ENCODE data around the gene CARNS1.

CARNS1 gene, protein sequence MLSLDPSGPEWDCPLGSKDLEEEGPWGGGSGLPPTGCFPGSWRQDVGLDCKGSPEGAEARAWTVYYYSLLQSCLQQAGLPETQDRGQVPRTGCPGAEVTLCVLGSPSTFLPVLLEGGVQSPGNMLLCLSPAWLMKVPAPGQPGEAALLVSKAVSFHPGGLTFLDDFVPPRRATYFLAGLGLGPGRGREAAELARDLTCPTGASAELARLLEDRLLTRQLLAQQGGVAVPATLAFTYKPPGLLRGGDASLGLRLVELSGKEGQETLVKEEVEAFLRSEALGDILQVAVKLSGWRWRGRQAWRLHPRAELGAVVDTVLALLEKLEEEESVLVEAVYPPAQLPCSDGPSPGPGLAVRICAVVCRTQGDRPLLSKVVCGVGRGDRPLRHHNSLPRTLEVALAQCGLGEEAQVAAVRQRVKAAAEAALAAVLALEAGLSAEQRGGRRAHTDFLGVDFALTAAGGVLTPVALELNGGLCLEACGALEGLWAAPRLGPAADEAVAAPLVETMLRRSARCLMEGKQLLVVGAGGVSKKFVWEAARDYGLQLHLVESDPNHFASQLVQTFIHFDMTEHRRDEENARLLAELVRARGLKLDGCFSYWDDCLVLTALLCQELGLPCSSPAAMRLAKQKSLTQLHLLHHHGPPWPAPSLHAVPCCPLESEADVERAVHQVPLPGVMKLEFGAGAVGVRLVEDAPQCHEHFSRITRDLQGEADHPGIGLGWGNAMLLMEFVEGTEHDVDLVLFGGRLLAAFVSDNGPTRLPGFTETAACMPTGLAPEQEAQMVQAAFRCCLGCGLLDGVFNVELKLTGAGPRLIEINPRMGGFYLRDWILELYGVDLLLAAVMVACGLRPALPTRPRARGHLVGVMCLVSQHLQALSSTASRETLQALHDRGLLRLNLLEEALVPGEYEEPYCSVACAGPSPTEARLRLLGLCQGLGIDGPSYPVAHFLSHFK

DNA sequence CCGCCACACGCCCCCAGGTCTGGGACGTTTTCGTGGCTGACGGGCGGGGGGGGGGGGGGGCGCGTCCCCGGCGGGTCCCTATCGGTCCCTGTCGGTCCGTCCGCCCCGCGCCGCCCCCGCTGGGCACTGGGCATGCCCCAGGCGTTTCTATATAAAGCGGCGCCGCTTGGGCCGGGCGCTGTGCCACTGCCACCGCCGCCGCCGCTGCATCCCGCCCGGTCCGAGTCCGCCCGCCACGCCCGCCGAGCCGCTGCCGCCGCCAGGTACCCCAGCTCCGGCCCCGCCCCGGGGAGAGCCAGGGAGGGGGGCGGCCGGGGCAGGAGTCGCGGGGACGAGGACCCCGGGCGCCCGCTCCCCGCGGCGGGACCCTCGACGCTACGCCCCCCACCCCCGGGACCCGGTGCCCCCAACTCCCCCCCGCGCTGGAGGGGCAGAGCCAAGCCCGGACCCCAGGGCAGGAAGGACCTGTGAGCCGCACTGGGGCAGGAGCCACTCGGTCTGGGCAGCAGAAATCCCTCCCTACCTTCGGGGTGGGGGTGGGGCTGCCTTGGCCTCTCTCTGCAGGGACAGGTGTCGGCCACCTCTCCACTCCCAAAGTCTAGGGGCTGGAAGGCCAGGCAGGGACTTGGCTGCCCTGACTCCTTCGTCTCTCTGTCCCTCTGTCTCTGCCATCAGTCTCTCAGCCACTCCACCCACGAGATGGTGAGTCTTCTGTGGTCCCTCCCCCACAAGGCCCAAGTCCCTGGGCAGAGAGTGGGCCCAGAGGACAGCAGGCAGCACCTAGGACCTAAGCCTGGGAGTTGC lies at the start of gene CARNS1:
CARNS1 (plus strand) TSS at position 178 of the 804 bp plus-strand sequence; CDS start at position 700, 522 bp downstream.
- DNase-seq = no peak

DNA sequence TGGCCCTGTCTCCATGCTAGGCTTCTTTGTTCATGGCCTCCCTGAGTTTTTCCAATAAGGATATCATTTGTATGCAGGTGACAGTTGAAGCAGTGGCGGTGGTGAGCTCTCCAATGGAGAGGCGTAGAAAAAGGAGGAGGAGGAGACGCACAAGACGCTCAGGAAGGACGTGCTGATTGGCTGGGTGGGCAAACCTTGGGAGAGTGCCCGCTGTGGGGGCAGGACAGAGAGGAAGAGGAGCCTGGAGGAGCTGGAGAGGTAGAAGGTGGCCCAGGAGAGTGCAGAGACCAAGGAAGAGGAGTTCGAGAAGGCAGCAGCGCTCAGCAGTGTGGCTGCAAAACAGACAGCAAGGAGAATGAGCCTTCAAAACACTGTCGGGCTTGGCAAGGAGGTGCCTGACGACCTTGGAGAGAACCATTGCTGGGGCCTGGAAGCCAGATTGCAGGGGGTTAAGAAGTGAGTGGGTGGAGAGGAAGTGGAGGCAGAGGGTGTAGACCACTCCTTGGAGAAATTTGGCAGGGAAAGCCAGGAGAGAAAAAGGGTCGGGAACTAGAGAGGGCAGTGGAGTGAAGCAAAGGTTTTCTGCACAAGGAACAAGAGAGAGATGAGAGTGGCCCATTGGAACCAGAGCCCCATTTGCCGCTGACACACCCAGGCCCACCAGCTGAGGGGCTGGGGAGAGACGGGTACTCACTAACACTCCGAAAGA lies 49.6 kb upstream of the CARNS1 start:
- DNase-seq = no peak

DNA sequence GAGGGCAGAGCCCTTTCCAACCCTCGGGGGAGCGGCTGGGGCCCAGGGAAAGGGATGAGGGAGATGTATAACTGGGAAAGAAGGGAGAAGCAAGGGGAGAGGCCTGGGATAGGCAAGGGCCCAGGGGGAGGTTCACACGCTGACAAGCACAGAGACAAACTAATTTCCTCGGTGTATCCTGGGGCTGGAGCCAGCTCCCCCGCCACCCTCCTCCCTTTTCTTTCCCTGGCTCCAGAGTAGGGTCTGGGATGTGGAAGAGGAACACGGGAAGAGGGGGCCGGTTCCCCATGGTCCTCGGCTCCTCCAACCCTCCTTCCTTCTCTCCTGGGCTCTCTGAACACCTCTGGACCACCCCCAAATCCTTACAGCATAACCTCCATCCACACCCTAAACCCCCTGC lies 48.9 kb upstream of the CARNS1 start:
- no peak for DNase-seq

DNA sequence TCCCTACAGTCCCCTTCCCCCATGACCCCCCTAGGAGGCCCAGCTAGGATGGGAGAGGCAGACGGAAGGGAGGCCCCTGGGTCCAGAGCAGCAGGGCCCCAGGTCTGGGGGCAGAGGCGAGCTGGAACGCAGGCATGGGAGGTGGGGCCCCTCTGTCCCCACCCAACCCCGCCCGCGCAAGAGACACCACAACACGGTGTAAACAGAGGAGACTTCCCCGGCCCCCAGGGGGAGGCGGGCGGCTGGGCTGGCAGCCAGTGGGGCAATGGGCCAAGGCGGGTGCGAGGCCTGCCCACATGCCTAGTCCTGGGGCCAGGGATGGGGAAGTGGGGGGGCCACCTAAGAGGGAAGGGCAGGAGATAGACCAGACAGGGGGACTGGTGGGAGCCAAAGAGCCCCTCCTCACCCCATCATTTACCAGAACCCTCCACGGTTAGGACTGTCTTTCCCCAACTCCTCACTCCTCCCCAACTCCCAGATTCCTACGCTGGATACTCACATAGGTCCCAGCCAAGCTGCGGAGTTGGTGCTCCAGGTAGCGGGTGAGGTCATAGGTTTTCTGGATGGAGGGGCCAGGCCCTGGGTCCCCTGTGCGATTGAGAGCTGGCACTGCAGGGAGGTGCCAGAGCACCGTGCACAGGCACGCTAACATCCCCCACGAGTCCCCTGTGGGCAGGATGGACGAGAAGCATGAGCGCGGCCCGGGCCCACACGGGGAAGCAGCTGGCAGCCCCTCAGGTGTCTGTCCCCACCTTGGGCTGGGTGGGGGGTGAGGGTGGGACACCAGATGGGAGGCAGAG lies 48.3 kb upstream of the CARNS1 start:
- no peak for DNase-seq

DNA sequence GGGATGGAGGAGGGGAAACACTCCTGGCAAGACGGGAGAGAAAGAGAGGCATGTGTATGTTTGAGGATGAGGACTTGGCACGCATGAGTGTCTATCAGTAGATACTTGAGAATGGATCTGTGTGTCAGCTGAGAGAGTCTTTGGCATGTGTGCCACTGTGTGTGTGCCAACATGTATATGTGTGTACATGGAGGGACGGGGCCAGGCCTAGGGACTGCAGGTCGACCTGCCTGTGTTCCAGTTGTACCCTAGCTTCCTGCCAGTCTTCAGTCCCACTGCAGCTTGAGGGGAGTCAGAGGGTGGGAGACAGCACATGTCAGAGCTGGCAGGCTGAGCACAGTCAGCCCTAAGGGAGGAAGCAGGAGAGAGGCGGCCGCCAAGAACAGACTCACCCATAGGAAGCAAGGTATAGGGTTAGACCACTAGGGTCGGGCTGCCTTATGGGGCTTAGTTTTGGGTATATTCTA lies 47.7 kb upstream of the CARNS1 start:
- DNase-seq = no peak

DNA sequence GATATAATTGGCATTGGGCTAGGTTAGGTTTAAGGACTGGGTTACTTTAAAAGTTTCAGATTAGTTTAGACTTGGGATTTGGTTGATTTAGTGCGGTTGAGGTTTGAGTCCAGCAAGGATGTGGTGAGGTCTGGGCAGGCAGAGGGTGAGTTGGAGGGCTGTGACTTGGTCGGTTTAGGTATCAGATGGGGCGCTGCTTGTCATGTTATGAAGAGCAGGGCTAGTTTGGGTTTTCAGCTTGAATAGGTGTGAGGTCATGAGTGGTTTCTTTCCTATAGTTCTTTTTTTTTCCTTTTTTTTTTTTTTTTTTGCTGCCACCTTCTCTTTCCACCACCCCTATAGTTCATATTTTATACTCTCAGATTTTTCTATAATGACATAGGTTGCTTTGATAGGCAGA lies 46.9 kb upstream of the CARNS1 start:
- DNase-seq = no peak

DNA sequence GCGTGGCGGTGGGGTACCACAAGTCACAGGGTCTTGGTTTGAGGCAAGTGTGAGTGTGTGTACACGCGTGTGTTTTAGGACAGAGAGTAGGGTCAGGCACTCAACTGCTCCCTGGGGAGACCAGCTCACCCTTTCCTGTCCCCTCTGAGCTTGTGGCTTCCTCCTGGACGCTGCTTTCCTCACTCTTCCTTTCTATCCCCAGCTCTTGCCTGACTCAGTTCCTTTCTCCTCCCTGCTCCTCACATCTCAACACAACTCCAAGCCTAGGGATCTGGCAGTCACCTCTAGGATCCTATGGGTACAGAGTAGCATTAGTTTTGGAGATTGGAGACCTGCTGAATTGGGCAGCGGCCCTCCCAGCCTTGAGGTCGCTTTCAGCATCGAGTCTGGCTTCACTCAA lies 46.2 kb upstream of the CARNS1 start:
- DNase-seq = no peak

DNA sequence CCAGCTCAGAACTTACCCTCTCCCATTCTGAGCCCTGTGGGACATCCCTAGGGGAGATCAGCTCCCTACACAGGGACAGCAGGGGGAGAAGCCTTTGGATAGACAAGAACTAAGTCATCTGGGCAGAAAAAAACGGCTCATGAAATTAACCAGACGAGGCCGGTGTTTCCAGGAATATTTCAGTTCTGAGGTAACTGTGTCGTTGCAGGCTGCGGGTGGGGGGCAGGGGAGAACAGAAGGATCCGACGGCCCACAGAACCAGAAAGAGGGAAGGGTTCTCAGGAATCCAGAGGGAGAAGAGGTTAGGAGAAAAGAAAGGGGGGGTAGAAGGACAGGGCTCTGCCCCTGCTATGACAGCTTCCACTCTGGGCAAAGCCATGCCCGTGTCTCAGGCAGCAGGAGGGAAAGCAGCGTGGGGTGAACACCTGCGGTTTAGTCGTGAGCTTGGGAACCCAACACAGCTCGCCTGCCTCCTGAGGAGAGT lies 45.6 kb upstream of the CARNS1 start:
- no peak for DNase-seq

DNA sequence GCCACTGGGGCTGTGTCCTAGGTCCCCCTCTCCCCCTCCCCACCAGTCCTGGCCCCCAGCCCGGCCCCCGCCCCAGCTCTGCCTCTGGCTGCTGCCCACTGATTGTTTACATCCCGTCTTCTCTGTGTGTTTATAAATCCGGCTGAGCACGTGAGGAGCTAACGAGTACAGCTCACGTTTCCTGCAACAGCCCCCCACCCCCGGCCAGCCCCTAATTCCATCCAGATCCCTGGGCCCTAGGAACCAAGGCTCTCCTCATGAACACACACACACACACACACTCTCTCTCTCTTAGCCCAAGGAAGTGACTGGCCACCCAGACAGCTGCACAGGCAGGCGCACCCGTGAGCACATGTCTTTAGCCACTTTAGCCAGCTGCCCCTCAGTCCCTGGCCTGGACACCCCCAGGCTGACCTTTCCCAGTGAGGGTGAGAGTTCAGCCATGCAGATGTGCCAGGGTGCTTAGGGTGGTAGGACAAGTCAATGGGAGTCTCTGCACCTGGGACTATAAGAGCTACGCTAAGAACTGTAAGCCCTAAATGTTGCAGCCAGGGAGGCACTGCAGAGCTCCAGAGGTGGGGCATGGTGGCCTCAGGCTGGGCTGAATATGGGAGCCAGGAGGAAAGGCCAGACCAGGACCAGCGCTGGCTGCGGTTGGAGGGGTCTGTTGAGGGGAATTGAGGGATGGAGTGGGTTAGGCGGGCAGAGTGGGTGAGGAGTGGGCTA lies 45.0 kb upstream of the CARNS1 start:
- DNase-seq = no peak

DNA sequence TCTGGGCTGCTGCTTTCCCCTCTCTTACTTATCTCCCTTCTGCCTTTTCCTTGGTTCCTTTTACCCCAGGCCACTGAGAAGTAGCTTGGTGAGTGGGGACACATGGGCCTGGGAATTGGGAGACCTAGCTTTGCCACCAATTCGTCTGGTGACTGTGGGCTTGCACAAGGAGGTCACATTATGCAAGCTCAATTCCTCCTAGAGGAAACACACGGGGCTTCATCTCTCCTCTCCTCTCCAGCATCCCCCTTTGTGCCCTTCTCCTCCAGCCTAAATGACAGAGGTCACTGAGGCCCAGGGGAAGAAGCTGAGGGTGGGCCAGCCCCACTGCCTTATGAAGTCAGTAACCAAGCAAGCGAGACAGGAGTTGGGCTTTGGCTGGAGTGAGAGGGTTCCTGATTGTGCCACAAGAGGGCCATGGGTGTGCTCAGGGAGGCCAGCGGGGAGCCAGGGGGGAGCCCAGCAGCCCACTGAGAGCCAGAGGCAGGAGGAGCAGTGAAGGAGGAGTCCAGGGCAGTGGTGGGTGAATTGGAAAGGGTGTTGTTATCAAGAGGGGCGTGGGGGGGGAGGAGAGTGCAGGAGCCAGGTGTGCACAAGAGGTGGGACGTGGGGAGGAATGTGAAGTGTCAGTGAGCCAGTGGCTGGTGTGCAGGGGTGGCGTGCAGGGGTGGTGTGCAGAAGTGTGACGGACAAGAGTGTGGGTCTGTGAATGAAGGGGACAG lies 44.1 kb upstream of the CARNS1 start:
- peak; percentile 33 for DNase-seq

DNA sequence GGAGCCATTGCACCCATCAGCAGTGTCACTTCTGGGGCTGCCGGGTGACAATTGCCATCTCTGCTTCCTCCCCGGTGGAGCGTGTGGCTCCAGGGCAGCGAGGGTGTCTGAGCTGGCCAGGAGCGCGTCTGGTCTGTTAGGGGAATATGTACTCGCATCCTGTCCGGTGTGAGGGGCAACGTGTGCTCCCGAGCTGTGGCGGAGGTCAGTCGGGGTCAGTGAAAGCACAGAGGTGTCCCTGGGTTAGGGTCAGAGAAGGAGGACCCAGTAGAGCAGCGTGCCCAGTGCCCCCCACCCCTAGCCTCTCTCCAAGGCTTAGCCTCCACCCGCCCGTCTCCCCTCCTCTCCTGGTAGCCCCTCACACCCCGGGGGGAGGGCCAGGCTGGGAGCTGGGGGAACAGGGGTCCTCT lies 43.6 kb upstream of the CARNS1 start:
- DNase-seq = no peak

DNA sequence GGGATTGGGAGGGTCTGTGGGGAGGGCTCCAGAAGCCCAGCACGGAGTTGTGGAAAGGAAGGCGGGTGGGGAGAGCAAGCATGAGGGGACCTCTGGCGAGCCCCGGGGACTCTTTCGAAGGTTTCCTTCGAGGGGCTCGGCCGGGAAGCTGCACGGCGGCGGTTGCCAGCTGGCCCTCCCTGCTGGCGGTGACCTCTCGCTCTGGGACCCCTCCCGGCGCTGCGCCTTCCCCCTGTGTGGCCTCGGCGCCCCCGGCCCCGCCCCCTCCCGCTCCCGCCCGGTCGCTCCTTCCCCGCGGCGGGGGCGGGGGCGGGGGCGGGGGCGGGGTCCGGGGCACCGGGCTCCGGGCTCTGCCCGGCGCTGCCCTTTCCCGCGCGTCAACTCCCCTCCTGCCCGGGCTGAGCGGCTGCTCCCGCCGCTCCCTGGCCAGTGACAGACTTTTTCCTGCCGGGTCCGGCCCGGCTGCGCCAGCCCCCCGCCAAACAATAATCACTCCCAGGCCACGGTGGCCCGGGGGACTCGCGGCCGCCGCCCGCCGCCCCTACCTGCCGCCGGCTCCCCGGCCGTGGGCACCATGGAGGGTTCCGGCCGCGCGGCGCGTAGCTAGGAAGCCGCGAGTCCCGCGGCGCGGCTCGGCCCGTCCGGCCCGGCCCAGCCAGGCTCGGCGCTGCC lies 43.0 kb upstream of the CARNS1 start:
- DNase-seq = no peak

DNA sequence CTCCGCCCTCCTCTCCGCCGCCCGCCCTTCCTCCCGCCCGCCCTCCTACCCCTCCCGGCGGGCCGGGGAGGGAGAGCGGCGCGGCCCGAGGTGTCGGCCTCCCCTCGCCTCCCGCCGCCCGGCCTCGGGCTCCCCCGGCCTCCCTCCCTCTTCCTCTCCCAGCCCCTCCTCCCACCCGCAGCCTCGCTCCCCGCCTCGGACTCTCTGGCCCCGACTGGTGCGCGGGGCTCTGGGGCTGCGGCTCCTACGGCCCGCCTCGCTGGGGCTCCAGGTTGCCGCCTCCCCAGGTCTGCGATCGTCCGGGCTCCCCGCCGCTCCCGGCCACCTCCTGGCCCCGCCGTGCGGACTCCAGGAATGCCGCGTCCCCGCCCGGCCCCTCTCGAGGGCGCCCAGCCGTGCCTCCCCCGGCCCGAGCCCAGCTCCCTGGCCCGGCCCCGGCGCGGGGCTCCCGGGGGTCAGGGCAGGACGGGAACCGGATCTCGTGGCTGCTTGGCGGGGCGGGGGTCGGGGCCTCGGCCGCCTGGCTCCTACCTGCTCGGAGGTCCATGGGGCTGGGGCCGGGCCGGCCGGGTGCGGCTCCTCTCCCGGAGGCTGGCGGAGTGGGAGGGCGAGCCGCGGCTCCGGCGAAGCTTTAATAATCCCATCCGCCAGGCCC lies 42.4 kb upstream of the CARNS1 start, which contains the start of gene CLCF1:
CLCF1 (minus strand) TSS at position 606 of the 655 bp plus-strand sequence; CDS start at position 547, 59 bp downstream.
- no peak for DNase-seq

DNA sequence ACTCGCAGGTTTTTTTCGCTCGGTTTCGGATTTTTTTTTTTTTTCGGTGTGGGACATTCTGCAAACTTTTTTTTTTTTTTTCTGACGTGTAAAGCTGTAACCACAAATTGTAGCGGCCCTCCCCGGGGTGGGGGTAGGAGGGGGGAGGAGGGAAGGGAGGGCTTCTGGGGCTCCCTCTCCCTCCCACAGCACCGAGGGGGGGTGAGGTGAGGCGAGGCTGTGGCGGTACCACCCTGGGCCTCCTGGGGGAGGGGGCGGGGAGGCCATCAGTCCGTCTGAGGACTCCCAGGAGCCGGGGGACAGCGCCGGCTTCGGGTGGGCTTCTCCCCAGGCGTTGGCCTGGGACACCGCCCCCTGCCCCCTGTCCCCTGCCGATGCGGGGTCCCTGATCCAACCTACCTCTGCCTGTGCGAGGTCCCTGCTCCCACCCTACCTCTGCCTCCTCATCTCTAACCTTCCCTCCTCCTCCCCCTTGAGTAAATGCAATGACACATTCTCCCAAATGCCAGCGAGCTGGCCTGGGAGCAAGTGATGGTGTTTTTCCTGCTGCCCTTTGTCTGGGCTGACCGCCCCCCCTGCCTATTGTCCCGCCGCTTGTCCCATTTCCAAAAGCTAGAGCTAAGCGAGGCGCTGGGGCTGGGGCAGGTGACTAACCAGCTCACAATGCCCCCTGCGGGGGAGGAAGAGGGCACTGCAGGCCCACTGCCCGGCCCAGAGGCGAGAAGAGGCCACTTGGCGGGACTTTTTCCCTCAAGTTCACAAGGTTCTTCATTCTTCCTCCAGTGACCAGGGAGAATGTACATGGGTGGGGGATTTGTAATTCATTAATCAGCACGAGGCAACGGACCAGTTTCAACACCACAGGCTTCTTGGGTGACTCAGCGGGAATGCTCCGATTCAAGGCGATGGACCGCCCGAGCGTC lies 41.6 kb upstream of the CARNS1 start:
- peak; percentile 79 for DNase-seq

DNA sequence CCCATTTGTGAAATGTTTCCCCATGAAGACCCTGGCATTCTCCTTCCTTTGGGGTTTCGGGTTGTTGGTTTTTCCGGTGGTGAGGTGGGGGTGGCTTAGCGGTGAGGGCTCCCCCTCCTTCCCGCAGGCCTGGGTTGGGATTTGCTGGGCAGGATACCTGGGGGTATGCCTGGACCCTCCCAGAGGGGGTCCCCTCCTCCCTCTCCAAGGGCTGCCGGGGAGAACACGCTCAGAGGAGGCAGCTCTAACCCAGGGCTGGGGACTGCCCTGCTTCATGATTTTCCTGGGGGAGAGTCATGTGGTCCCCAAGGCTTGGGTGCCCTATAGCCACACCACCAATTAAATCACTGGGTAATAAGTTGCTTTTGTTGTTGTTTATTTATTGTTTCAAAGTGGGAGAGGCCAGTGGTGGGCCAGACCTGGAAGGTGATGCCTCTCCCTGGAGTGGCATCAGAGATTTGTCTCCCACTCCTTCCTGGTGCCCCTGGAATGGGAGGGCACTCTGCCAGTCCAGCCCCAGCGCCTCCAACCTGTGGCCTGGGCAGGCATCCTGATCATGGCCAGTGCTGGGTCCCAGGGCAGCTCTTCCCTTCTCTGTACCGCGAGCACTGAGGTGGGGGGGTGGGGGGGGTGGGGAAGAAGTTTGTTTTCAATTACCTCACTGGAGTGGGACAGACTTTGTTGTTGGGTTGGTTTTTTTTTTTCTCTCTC lies 40.8 kb upstream of the CARNS1 start:
- no peak for DNase-seq

DNA sequence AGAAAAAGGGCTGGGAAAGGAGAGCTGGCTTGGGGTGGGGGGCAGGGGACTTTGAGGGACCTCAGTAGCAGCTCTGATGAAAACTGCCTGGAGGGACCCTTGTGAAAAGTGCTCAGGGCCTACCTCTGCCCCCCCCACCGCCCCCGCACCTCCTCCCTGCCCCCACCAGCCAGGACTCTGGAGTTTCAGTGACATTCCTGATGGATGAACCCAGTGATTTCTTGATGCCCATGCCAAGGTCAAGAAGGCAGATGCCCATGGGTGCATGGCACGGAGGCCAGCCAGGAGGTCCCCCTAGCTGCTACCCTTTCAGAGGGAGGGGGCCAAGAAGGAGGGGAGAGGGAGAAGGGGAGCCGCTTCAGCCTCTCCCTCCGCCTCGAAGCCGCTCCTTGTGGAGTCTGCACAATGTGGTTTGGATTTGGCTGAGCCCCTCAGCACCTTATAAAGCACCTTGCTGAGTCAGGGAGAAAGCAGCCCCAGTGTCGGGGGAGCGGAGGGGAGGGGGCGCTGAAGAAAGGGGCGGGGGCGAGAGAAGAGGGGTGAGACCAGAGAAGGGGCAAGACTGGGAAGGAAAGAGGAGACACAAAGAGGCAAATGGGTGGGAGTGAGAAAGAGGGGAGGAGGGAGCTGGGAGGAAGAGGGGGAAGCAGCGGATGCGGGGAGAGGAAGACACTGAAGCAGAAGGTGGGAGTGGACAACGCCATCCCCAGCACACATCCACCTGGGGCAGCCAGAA lies 40.0 kb upstream of the CARNS1 start:
- no peak for DNase-seq
